ENCODE results near the gene IRF7.

DNA sequence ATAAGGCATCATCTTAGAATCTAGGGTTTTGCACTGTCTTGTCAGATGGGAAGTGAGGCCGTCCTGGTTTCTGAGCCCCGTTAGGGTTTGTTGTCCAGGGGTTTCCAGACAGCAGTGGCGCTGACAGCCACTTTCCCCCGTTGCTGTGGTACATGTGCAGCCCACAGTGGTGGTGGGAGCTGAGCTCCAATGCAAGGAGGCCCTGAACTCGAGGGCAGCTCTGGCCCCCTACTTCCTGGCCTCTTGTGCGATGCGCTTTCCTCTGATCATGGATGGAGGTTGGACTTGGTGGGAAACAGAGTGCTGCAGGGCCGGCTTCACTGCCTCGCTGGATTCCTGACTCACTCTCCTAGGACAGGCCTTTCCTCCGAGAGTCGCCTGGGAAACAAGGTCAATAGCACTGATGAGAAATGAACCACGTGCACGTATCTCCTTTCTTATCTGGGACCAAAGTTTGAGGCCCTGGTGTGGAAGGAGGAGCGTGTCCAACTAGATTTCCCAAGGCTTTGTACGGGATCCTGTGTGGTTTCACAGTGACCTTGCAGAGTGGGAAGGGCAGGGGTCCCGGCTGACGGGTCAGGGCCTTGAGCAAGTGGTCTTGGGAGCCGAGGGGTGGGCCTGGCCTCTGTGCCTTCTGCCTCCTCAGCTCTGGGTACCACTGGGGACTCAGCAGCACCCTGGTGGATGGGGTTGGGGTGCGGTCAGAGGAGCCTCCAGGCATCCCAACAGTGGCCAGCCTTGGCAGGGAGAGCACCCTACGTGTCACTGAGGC lies 35.7 kb downstream of the IRF7 start:
- TF ChIP-seq, protein P1, sequence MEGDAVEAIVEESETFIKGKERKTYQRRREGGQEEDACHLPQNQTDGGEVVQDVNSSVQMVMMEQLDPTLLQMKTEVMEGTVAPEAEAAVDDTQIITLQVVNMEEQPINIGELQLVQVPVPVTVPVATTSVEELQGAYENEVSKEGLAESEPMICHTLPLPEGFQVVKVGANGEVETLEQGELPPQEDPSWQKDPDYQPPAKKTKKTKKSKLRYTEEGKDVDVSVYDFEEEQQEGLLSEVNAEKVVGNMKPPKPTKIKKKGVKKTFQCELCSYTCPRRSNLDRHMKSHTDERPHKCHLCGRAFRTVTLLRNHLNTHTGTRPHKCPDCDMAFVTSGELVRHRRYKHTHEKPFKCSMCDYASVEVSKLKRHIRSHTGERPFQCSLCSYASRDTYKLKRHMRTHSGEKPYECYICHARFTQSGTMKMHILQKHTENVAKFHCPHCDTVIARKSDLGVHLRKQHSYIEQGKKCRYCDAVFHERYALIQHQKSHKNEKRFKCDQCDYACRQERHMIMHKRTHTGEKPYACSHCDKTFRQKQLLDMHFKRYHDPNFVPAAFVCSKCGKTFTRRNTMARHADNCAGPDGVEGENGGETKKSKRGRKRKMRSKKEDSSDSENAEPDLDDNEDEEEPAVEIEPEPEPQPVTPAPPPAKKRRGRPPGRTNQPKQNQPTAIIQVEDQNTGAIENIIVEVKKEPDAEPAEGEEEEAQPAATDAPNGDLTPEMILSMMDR (conservative IDR thresholded peaks at IDR 0.05 in 1 of 2, IDR thresholded peaks at IDR 0.05 in 1 of 2; ENCODE audit: extremely low read depth in 1 of 2, insufficient read depth in 1 of 2, low read depth in 1 of 2, low read length in 2 of 2): no peak
- no peak for TF ChIP-seq EZH2 (IDR thresholded peaks at IDR 0.05; ENCODE audit: borderline replicate concordance, low read length)

Data from mammary epithelial cell (primary cell).